Activated B cell treated with CpG ODN at 0.5 μM for 24 hours (primary cell): Measurements from ENCODE around the gene RABEPK. TPM values are rescaled to one million over a fixed set of nuclear protein-coding genes. Genes with fewer than 3 reads are reported as not detected.

Experiments
- ATAC-seq: fragments of 200-7000 bp; cut with Tn5 transposase; one replicate; pipeline ENCODE4 v1.10.0; 2021; ENCODE audit warnings: low read depth, mild to moderate bottlenecking, moderate library complexity
- CTCF ChIA-PET: fragments of 350-600 bp; sonication (Branson Sonifier 250); formaldehyde crosslinking; loops from one replicate; lab custom pipeline; 2021; ENCODE audit warnings: antibody characterized with exemption; lab: Charles Lee
- POLR2A ChIA-PET: fragments of 350-600 bp; sonication (Branson Sonifier 250); formaldehyde crosslinking; loops from one replicate; lab custom pipeline; 2021; ENCODE audit warnings: antibody characterized with exemption; lab: Charles Lee
- DNase-seq: peaks from one replicate; pipeline ENCODE4 v3.0.0; 2022
- H3K27ac Mint-ChIP-seq: one replicate; pipeline ENCODE4 v1.8.0; 2020; ENCODE audit warnings: mixed read lengths
- H3K27me3 Mint-ChIP-seq: one replicate; pipeline ENCODE4 v1.8.0; 2021; ENCODE audit warnings: mixed read lengths
- H3K36me3 Mint-ChIP-seq: one replicate; pipeline ENCODE4 v1.8.0; 2021; ENCODE audit warnings: low read depth, mixed read lengths
- H3K4me1 Mint-ChIP-seq: one replicate; pipeline ENCODE4 v1.8.0; 2021; ENCODE audit warnings: mixed read lengths
- H3K4me3 Mint-ChIP-seq: one replicate; pipeline ENCODE4 v1.8.0; 2020; ENCODE audit warnings: mild to moderate bottlenecking, mixed read lengths
- H3K9me3 Mint-ChIP-seq: one replicate; pipeline ENCODE4 v1.8.0; 2020; ENCODE audit warnings: mixed read lengths
- CTCF ChIP-seq: fragments of 200-600 bp; IDR thresholded peaks from one replicate; pipeline ENCODE4 v1.8.0; 2022; ENCODE audit warnings: antibody characterized with exemption, mild to moderate bottlenecking
- intact Hi-C: fragments of 100-400 bp; cut with micrococcal nuclease; formaldehyde crosslinking; loops from one replicate; pipeline ENCODE4 v1.15.1; 2024
- total RNA-seq: library from RNA; stranded (reverse); gene quantifications from 2 replicates; pipeline ENCODE4 v1.2.3, GENCODE V29; 2022

Gene RABEPK
- total RNA-seq, 1 donor from 2014 or later: 19.1 TPM

- no peak for DNase-seq
- no peak for TF ChIP-seq CTCF
- intact Hi-C loops: no loop called here
- Mint-ChIP-seq H3K36me3 (peaks cover 78% of the 10 kb centered on the region), H3K9me3 (no peaks in the 10 kb centered on the region), H3K4me3 (peak overlapping the region; percentile 94), H3K27me3 (no peaks in the 10 kb centered on the region), H3K27ac (peak overlapping the region; percentile 67), H3K4me1 (peaks cover 65% of the 10 kb centered on the region)
- CTCF ChIA-PET: no interaction called here
- POLR2A ChIA-PET: interaction anchor here (0.8 to 1.0 kb wide), 3 partner anchors 24 to 67 kb away, joined by 3 to 5 read pairs (median 3); no protein-coding TSS in a partner anchor
- ATAC-seq: no peak
Observed at GRCh38 chr9:125238127-125238914, 38.0 kb downstream of the RABEPK start.

- Mint-ChIP-seq H3K27me3 (no peaks in the 10 kb centered on the region), H3K4me1 (peaks cover 65% of the 10 kb centered on the region), H3K9me3 (no peaks in the 10 kb centered on the region), H3K36me3 (peaks cover 71% of the 10 kb centered on the region), H3K27ac (peak overlapping the region; percentile 8), H3K4me3 (peak overlapping the region; percentile 94)
- ChIA-PET POLR2A (no interaction called here), CTCF (no interaction called here)
- ATAC-seq (no peak), DNase-seq (no peak)
- intact Hi-C loops: no loop called here
- TF ChIP-seq CTCF: no peak
Observed at GRCh38 chr9:125238915-125239446, 38.6 kb downstream of the RABEPK start.

- DNase-seq: no peak
- Mint-ChIP-seq H3K9me3 (no peaks in the 10 kb centered on the region), H3K4me3 (peak overlapping the region; percentile 94), H3K27ac (peak overlapping the region; percentile 98), H3K27me3 (no peaks in the 10 kb centered on the region), H3K4me1 (peaks cover 65% of the 10 kb centered on the region), H3K36me3 (peaks cover 67% of the 10 kb centered on the region)
- intact Hi-C loops: loop anchor here (2.0 to 10.0 kb wide), 3 partner anchors 378 to 1565 kb away; partner anchors contain the start of genes ARPC5L, NR6A1, RPL35 and ZBTB43
- ChIA-PET CTCF (interaction anchor here (2.2 kb wide), 1 partner anchor 21 kb away, joined by 9 read pairs; the partner anchor contains the start of gene GAPVD1), POLR2A (interaction anchor here (0.5 to 6.3 kb wide), 14 partner anchors 8 to 604 kb away, joined by 3 to 201 read pairs (median 6); partner anchors contain the start of genes ARPC5L, GAPVD1, PPP6C and RABEPK)
- ATAC-seq: no peak
- TF ChIP-seq CTCF: no peak
Observed at GRCh38 chr9:125239631-125240597, 39.6 kb downstream of the RABEPK start.

GRCh38 chr9:125240649-125240999 is 40.3 kb downstream of the RABEPK start:
- DNase-seq: no peak
- intact Hi-C loops: loop anchor here (2.0 to 10.0 kb wide), 3 partner anchors 378 to 1564 kb away; partner anchors contain the start of genes ARPC5L, NR6A1, RPL35 and ZBTB43
- no peak for TF ChIP-seq CTCF
- Mint-ChIP-seq H3K4me1 (peaks cover 59% of the 10 kb centered on the region), H3K4me3 (peak overlapping the region; percentile 94), H3K27ac (peak overlapping the region; percentile 98), H3K27me3 (no peaks in the 10 kb centered on the region), H3K9me3 (no peaks in the 10 kb centered on the region), H3K36me3 (peaks cover 60% of the 10 kb centered on the region)
- ChIA-PET POLR2A (interaction anchor here (0.5 to 6.3 kb wide), 24 partner anchors 9 to 1564 kb away, joined by 3 to 201 read pairs (median 6); partner anchors contain the start of genes ARPC5L, GAPVD1, NR6A1 and PPP6C), CTCF (interaction anchor here (2.2 kb wide), 1 partner anchor 21 kb away, joined by 9 read pairs; the partner anchor contains the start of gene GAPVD1)
- no peak for ATAC-seq
